CD14-positive monocyte (primary cell): ENCODE data around the gene GCK. TPM values are rescaled to one million over a fixed set of nuclear protein-coding genes. Genes with fewer than 3 reads are reported as not detected.

Source experiments
- DNase-seq, 3 donors: peaks; one replicate each; pipeline ENCODE4 v3.0.0-alpha.2; 2011 to 2022
- H2AFZ ChIP-seq: 2 replicates; pipeline ENCODE4 v1.6.0; 2012; ENCODE audit warnings: mild to moderate bottlenecking, low read depth, low read length, inconsistent platforms; ENCODE audit not compliant: insufficient read depth, poor library complexity, severe bottlenecking
- H3K27ac ChIP-seq, 2 donors: 1 replicate in 1 of 2; 2 replicates in 1 of 2; pipeline ENCODE4 v1.5.1; 2012 to 2013; ENCODE audit warnings: low read length in 2 of 2, control low read depth in 1 of 2, inconsistent platforms in 1 of 2, low read depth in 1 of 2, mild to moderate bottlenecking in 1 of 2
- H3K27me3 ChIP-seq, 2 donors: one replicate each; pipeline versions ENCODE4 v1.6.0 to v1.6.1; 2011 to 2013; ENCODE audit warnings: low read length in 2 of 2; ENCODE audit not compliant: control insufficient read depth in 2 of 2, insufficient read depth in 2 of 2
- H3K36me3 ChIP-seq, 2 donors: replicated peaks in 1 of 2; 1 replicate in 1 of 2; 2 replicates in 1 of 2; pipeline versions ENCODE4 v1.5.1 to v1.6.1; 2012 to 2013; ENCODE audit warnings: low read length in 2 of 2, control low read depth in 1 of 2, inconsistent platforms in 1 of 2, mild to moderate bottlenecking in 1 of 2; ENCODE audit not compliant: insufficient read depth in 2 of 2, control insufficient read depth in 1 of 2
- H3K4me1 ChIP-seq, 2 donors: 1 replicate in 1 of 2; 2 replicates in 1 of 2; pipeline versions ENCODE4 v1.5.1 to v1.6.1; 2012 to 2013; ENCODE audit warnings: low read length in 2 of 2, control low read depth in 1 of 2, inconsistent platforms in 1 of 2, mild to moderate bottlenecking in 1 of 2, moderate library complexity in 1 of 2; ENCODE audit not compliant: insufficient read depth in 2 of 2, control insufficient read depth in 1 of 2
- H3K4me2 ChIP-seq: replicated peaks from 2 replicates; pipeline ENCODE3; 2012; ENCODE audit warnings: low read length, moderate library complexity, mild to moderate bottlenecking; ENCODE audit not compliant: poor library complexity, severe bottlenecking; ENCODE audit errors: extremely low read depth
- H3K4me3 ChIP-seq, 3 experiments: fragments of 200-600 bp in 1 of 3; sonication (generic) in 1 of 3; replicated peaks in 1 of 3; 1 replicate in 2 of 3; 2 replicates in 1 of 3; pipeline ENCODE4 v1.5.1; 2011 to 2013; ENCODE audit warnings: low read length in 3 of 3, mild to moderate bottlenecking in 3 of 3, control low read depth in 2 of 3, low read depth in 2 of 3, inconsistent platforms in 1 of 3, moderate library complexity in 1 of 3
- H3K79me2 ChIP-seq: 2 replicates; pipeline ENCODE4 v1.6.0; 2012; ENCODE audit warnings: mild to moderate bottlenecking, control low read depth, inconsistent platforms, low read length, moderate library complexity; ENCODE audit not compliant: insufficient read depth
- H3K9ac ChIP-seq: 2 replicates; pipeline ENCODE4 v1.6.0; 2017; ENCODE audit warnings: low read length, mild to moderate bottlenecking; ENCODE audit not compliant: insufficient read depth, poor library complexity, severe bottlenecking
- H3K9me3 ChIP-seq, 2 donors: replicated peaks in 1 of 2; 1 replicate in 1 of 2; 2 replicates in 1 of 2; pipeline versions ENCODE4 v1.5.1 to v1.6.1; 2012 to 2013; ENCODE audit warnings: low read length in 2 of 2, control low read depth in 1 of 2; ENCODE audit not compliant: control insufficient read depth in 1 of 2, insufficient read depth in 1 of 2
- H4K20me1 ChIP-seq: 2 replicates; pipeline ENCODE4 v1.6.0; 2012; ENCODE audit warnings: mild to moderate bottlenecking, low read length, control low read depth, moderate library complexity; ENCODE audit not compliant: insufficient read depth
- H3K27ac Mint-ChIP-seq, 7 donors: one replicate each; pipeline ENCODE4 v1.8.0; 2020; ENCODE audit warnings: mild to moderate bottlenecking in 7 of 7, mixed read lengths in 7 of 7, moderate library complexity in 6 of 7, inconsistent platforms in 2 of 7
- H3K27me3 Mint-ChIP-seq, 3 donors: one replicate each; pipeline ENCODE4 v1.8.0; 2021 to 2022; ENCODE audit warnings: low read depth in 3 of 3, mild to moderate bottlenecking in 3 of 3, mixed read lengths in 3 of 3, moderate library complexity in 3 of 3, inconsistent platforms in 1 of 3
- H3K36me3 Mint-ChIP-seq, 2 donors: one replicate each; pipeline ENCODE4 v1.8.0; 2020; ENCODE audit warnings: mixed read lengths in 2 of 2, inconsistent platforms in 1 of 2, mild to moderate bottlenecking in 1 of 2
- H3K4me1 Mint-ChIP-seq: one replicate; pipeline ENCODE4 v1.8.0; 2020; ENCODE audit warnings: mild to moderate bottlenecking, mixed read lengths
- H3K4me3 Mint-ChIP-seq, 2 donors: one replicate each; pipeline ENCODE4 v1.8.0; 2020; ENCODE audit warnings: mild to moderate bottlenecking in 2 of 2, mixed read lengths in 2 of 2, moderate library complexity in 1 of 2
- H3K9me3 Mint-ChIP-seq, 7 donors: one replicate each; pipeline ENCODE4 v1.8.0; 2020 to 2022; ENCODE audit warnings: mixed read lengths in 7 of 7, mild to moderate bottlenecking in 6 of 7, moderate library complexity in 6 of 7, inconsistent platforms in 2 of 7
- WGBS: methylation state at CpG from one replicate; pipeline ENCODE4 v1.1.5; 2013; ENCODE audit warnings: missing lambda C conversion rate; ENCODE audit not compliant: insufficient coverage; 5-methylcytosine and 5-hydroxymethylcytosine counted together
- intact Hi-C, 2 donors: fragments of 100-400 bp; cut with micrococcal nuclease; formaldehyde crosslinking; loops; one replicate each; pipeline versions ENCODE4 v1.15.0 to v1.15.1; 2023
- polyA plus RNA-seq, 3 donors: library from polyadenylated mRNA; depleted of rRNA in 1 of 3; unstranded in 2 of 3; stranded (reverse) in 1 of 3; fragments of 300-500 nt in 2 of 3; fragments of >200 nt in 1 of 3; fragmentation: Illumina TruSeq in 2 of 3; gene quantifications; 1 replicate in 2 of 3; 2 replicates in 1 of 3; pipeline ENCODE4 v1.2.3, GENCODE V29; 2012 to 2021
- TF ChIP-seq, protein P1 (sequence below): fragments of 200-600 bp; IDR thresholded peaks from one replicate; pipeline ENCODE4 v1.8.0; 2022; ENCODE audit warnings: antibody characterized with exemption, mild to moderate bottlenecking

Gene GCK
- polyA plus RNA-seq, 3 donors = not detected

DNA sequence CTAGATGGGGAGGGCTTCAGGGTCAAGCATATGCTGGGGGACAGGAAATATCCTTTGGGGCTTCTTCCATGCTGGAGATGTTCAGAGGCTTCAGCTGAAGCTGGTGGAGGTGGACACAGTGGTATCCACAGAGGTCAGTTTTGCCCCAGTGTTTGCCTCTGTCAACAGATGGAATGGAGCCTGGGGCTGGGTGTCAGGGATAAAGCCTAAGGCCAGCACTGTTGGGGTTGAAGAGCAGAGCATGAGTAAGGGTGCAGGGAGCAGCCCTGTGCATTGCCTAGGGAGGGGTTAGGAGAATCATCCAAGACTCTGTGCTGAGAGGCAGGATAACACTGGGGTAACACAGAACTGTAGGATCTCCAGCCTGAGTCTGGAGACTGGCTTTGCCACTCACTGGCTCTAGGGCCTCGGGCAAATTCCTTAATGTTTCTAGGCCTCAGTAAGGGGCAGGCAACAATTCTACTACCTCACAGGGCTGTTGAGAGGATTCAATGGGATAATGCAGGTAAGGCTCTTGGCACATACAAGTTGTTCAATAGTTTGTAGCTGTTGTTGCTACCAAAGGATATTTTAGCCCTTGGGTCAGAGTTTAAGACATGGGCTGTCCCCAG, 26.3 kb downstream of the GCK start:
- Mint-ChIP-seq H3K27me3 (peaks cover 5 to 8% (median 7%) of the 10 kb centered on the region in 3 donors), H3K4me3 (no peak overlapping the region), H3K36me3 (no peaks in the 10 kb centered on the region), H3K27ac (no peak overlapping the region), H3K9me3 (peaks cover 0 to 9% (median 4%) of the 10 kb centered on the region in 7 donors), H3K4me1 (peaks cover 2% of the 10 kb centered on the region)
- Histone ChIP-seq H3K27me3 (no peaks in the 10 kb centered on the region), H3K4me1 (no peaks in the 10 kb centered on the region), H4K20me1 (no peaks in the 10 kb centered on the region), H3K9me3 (peaks cover 0 to 3% of the 10 kb centered on the region in 2 donors), H3K79me2 (no peaks in the 10 kb centered on the region), H3K4me2 (no peak overlapping the region), H2AFZ (no peak overlapping the region), H3K9ac (no peak overlapping the region), H3K36me3 (no peaks in the 10 kb centered on the region), H3K4me3 (no peak overlapping the region), H3K27ac (no peak overlapping the region)
- TF ChIP-seq, protein P1, sequence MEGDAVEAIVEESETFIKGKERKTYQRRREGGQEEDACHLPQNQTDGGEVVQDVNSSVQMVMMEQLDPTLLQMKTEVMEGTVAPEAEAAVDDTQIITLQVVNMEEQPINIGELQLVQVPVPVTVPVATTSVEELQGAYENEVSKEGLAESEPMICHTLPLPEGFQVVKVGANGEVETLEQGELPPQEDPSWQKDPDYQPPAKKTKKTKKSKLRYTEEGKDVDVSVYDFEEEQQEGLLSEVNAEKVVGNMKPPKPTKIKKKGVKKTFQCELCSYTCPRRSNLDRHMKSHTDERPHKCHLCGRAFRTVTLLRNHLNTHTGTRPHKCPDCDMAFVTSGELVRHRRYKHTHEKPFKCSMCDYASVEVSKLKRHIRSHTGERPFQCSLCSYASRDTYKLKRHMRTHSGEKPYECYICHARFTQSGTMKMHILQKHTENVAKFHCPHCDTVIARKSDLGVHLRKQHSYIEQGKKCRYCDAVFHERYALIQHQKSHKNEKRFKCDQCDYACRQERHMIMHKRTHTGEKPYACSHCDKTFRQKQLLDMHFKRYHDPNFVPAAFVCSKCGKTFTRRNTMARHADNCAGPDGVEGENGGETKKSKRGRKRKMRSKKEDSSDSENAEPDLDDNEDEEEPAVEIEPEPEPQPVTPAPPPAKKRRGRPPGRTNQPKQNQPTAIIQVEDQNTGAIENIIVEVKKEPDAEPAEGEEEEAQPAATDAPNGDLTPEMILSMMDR = no peak
- intact Hi-C loops = no loop called here
- no CpG with 5 or more reads among the region's 1 CpG for WGBS
- DNase-seq = no peak

DNA sequence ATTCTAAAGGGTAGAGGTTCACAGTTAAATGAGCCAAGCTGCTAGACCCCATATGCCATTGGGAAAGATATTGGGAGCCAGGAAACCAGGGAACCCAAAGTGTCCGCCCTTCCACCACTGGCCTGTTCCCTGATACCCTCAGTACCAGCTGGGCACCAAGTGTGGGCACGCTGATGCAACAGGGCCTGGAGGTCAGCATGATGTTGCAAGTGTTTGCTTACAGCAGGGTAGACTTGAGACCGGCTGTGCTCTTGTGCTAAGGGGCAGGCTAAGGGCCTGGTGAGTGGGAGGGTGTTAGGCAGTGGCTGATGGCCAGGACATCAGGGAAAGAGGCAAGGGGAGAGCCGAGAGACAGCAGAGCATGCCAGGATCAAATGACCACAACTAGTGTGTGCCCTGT, 27.1 kb downstream of the GCK start:
- WGBS = 98% methylated on average over 4 of the region's 4 CpGs
- TF ChIP-seq, protein P1 = no peak
- Histone ChIP-seq H3K4me2 (no peak overlapping the region), H3K4me3 (no peak overlapping the region), H3K9me3 (peaks cover 0 to 3% of the 10 kb centered on the region in 2 donors), H2AFZ (no peak overlapping the region), H3K79me2 (no peaks in the 10 kb centered on the region), H3K9ac (no peak overlapping the region), H3K27me3 (no peaks in the 10 kb centered on the region), H3K36me3 (no peaks in the 10 kb centered on the region), H4K20me1 (no peaks in the 10 kb centered on the region), H3K4me1 (no peaks in the 10 kb centered on the region), H3K27ac (no peak overlapping the region)
- H3K4me1 Mint-ChIP-seq = no peaks in the 10 kb centered on the region
- H3K27ac Mint-ChIP-seq = no peak overlapping the region
- DNase-seq = no peak
- H3K27me3 Mint-ChIP-seq = peaks cover 5 to 8% (median 7%) of the 10 kb centered on the region in 3 donors
- no peaks in the 10 kb centered on the region for H3K36me3 Mint-ChIP-seq
- no peak overlapping the region for H3K4me3 Mint-ChIP-seq
- intact Hi-C loops = no loop called here
- peaks cover 0 to 9% (median 4%) of the 10 kb centered on the region in 7 donors for H3K9me3 Mint-ChIP-seq
